Liver (tissue), 9 donors: ENCODE measurements around the gene RAD51B. TPM values are rescaled to one million over a fixed set of nuclear protein-coding genes. Genes with fewer than 3 reads are reported as not detected.

ENCODE experiments used
- DNase-seq: peaks from one replicate; pipeline ENCODE4 v3.0.0-alpha.2; 2017; ENCODE audit warnings: low spot score
- H3K27ac ChIP-seq, 2 donors: one replicate each; pipeline ENCODE4 v1.7.0; 2013; ENCODE audit warnings: inconsistent platforms in 2 of 2, low read length in 2 of 2, control low read depth in 1 of 2, low read depth in 1 of 2, mild to moderate bottlenecking in 1 of 2
- H3K27me3 ChIP-seq, 4 donors: one replicate each; pipeline versions ENCODE4 v1.6.1 to v1.7.0; 2013; ENCODE audit warnings: low read length in 3 of 4, inconsistent platforms in 1 of 4, mild to moderate bottlenecking in 1 of 4, moderate library complexity in 1 of 4; ENCODE audit not compliant: control insufficient read depth in 4 of 4, insufficient read depth in 4 of 4
- H3K36me3 ChIP-seq, 4 donors: one replicate each; pipeline versions ENCODE4 v1.6.1 to v1.7.0; 2013; ENCODE audit warnings: low read length in 3 of 4, mild to moderate bottlenecking in 3 of 4, low read depth in 1 of 4, moderate library complexity in 1 of 4; ENCODE audit not compliant: control insufficient read depth in 4 of 4, insufficient read depth in 3 of 4
- H3K4me1 ChIP-seq, 4 donors: one replicate each; pipeline versions ENCODE4 v1.6.1 to v1.7.0; 2013; ENCODE audit warnings: low read length in 3 of 4, mild to moderate bottlenecking in 3 of 4, moderate library complexity in 1 of 4; ENCODE audit not compliant: control insufficient read depth in 4 of 4, insufficient read depth in 4 of 4
- H3K4me3 ChIP-seq, 3 donors: one replicate each; pipeline versions ENCODE4 v1.6.1 to v1.7.0; 2013; ENCODE audit warnings: low read length in 3 of 3, control low read depth in 1 of 3, low read depth in 1 of 3, mild to moderate bottlenecking in 1 of 3
- H3K9ac ChIP-seq, 2 donors: one replicate each; pipeline ENCODE4 v1.7.0; 2013; ENCODE audit warnings: low read length in 2 of 2, mild to moderate bottlenecking in 2 of 2, moderate library complexity in 2 of 2, control low read depth in 1 of 2, low read depth in 1 of 2
- H3K9me3 ChIP-seq, 4 donors: one replicate each; pipeline versions ENCODE4 v1.6.1 to v1.7.0; 2013; ENCODE audit warnings: low read length in 3 of 4; ENCODE audit not compliant: control insufficient read depth in 4 of 4
- EGR1 ChIP-seq, 2 donors: IDR thresholded peaks; 2 replicates each; pipeline ENCODE4 v1.6.1; 2016 to 2018; ENCODE audit warnings: antibody characterized with exemption in 2 of 2, low read depth in 2 of 2
- FOXA1 ChIP-seq: IDR thresholded peaks from 2 replicates; pipeline ENCODE4 v1.6.1; 2016; ENCODE audit warnings: antibody characterized with exemption
- FOXA2 ChIP-seq: IDR thresholded peaks from 2 replicates; pipeline ENCODE4 v1.6.1; 2016; ENCODE audit warnings: antibody characterized with exemption
- GABPA ChIP-seq, 2 donors: IDR thresholded peaks in 1 of 2; conservative IDR thresholded peaks in 1 of 2; 2 replicates each; pipeline ENCODE4 v1.6.1; 2016; ENCODE audit warnings: antibody characterized with exemption in 2 of 2, mild to moderate bottlenecking in 1 of 2, moderate library complexity in 1 of 2
- HNF4A ChIP-seq, 2 donors: conservative IDR thresholded peaks; 2 replicates each; pipeline ENCODE4 v1.6.1; 2016; ENCODE audit warnings: antibody characterized with exemption in 2 of 2, mild to moderate bottlenecking in 2 of 2
- HNF4G ChIP-seq: IDR thresholded peaks from 2 replicates; pipeline ENCODE4 v1.6.1; 2016; ENCODE audit warnings: antibody characterized with exemption
- JUND ChIP-seq, 2 donors: IDR thresholded peaks; 2 replicates each; pipeline ENCODE4 v1.6.1; 2016; ENCODE audit warnings: antibody characterized with exemption in 2 of 2
- NR2F2 ChIP-seq: IDR thresholded peaks from 2 replicates; pipeline ENCODE4 v1.6.1; 2016; ENCODE audit warnings: antibody characterized with exemption
- RAD21 ChIP-seq, 2 donors: IDR thresholded peaks; 2 replicates each; pipeline ENCODE4 v1.6.1; 2016; ENCODE audit warnings: antibody characterized with exemption in 2 of 2, mild to moderate bottlenecking in 2 of 2
- RXRA ChIP-seq, 2 donors: IDR thresholded peaks; 2 replicates each; pipeline ENCODE4 v1.6.1; 2017 to 2018; ENCODE audit warnings: antibody characterized with exemption in 2 of 2, mild to moderate bottlenecking in 1 of 2
- SP1 ChIP-seq: IDR thresholded peaks from 2 replicates; pipeline ENCODE4 v1.6.1; 2018; ENCODE audit warnings: antibody characterized with exemption, mild to moderate bottlenecking
- TAF1 ChIP-seq: conservative IDR thresholded peaks from 2 replicates; pipeline ENCODE4 v1.6.1; 2016; ENCODE audit warnings: antibody characterized with exemption, mild to moderate bottlenecking
- YY1 ChIP-seq: IDR thresholded peaks from 2 replicates; pipeline ENCODE4 v1.6.1; 2016; ENCODE audit warnings: antibody characterized with exemption, mild to moderate bottlenecking
- WGBS: extraction: QIAGEN DNeasy Blood & Tissue Kit; methylation state at CpG from one replicate; pipeline ENCODE4 v1.1.7; 2013; 5-methylcytosine and 5-hydroxymethylcytosine counted together
- polyA plus RNA-seq, 2 donors: library from polyadenylated mRNA; stranded (reverse) in 1 of 2; unstranded in 1 of 2; fragments of 200-250 nt in 1 of 2; fragments of >200 nt in 1 of 2; fragmentation: Nextera tagmentation in 1 of 2; extraction: Ambion mirVana in 1 of 2; gene quantifications; one replicate each; pipeline versions ENCODE4 v1.2.1 to v1.2.3, GENCODE V29; 2013 to 2015
- total RNA-seq, 2 donors: library from RNA; depleted of rRNA; stranded (reverse); fragments of >200 nt; gene quantifications; one replicate each; pipeline ENCODE4 v1.2.3, GENCODE V29; 2014
- TF ChIP-seq, protein P1 (sequence below): IDR thresholded peaks from 2 replicates; pipeline ENCODE4 v1.6.1; 2016; ENCODE audit warnings: antibody characterized with exemption
- TF ChIP-seq, protein P2 (sequence below): fragments of 150-350 bp; IDR thresholded peaks from 2 replicates; pipeline ENCODE4 v1.5.1; 2017; ENCODE audit warnings: improper control_type of control experiment, low read depth, low read length; ENCODE audit not compliant: missing input control
- TF ChIP-seq, protein P3 (sequence below): IDR thresholded peaks from 2 replicates; pipeline ENCODE4 v1.6.1; 2016; ENCODE audit warnings: antibody characterized with exemption
- TF ChIP-seq, protein P4 (sequence below): IDR thresholded peaks from 2 replicates; pipeline ENCODE4 v1.6.1; 2016; ENCODE audit warnings: antibody characterized with exemption, mild to moderate bottlenecking
- TF ChIP-seq, protein P5 (sequence below): IDR thresholded peaks from 2 replicates; pipeline ENCODE4 v1.6.1; 2016; ENCODE audit warnings: antibody characterized with exemption
- donor health status: healthy.
- donor health status: healthy.
- donor health status: healthy.
- donor health status: healthy.
- donor health status: healthy.

RAD51B gene
- total and polyA plus RNA-seq, 4 donors: 0.81 to 12.9 (median 2.4) TPM

DNA sequence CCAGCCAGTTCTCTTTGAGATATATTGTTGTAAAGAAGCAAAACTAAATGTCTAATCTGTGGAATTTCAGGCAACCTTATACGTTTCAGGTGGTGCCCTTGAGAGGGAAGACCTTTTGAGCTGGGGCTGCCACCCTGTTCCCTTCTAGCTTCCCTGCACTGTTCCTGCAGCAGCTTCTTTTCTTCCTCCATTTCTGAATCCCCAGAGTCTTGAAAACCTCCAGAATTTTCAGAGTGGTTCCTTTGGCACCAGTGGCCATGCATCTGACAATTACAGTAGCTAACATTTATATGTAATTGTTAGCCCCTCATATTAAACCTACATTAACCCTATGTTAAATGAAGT, 702.0 kb downstream of the RAD51B start:
- H3K4me1 ChIP-seq: peaks cover 19 to 51% (median 40%) of the 10 kb centered on the region in 4 donors
- H3K4me3 ChIP-seq: no peak overlapping the region
- peak overlapping the region; percentile 66 to 76 for H3K27ac ChIP-seq
- TF ChIP-seq HNF4A (conservative IDR thresholded peaks at IDR 0.05): no peak
- no peak for TF ChIP-seq YY1
- H3K36me3 ChIP-seq: no peaks in the 10 kb centered on the region
- no peak for DNase-seq
- H3K9ac ChIP-seq: peak overlapping the region in 1 of 2 donors; percentile 36
- H3K9me3 ChIP-seq: no peaks in the 10 kb centered on the region
- WGBS: 20% methylated on average over 1 of the region's 1 CpG
- H3K27me3 ChIP-seq: no peaks in the 10 kb centered on the region

DNA sequence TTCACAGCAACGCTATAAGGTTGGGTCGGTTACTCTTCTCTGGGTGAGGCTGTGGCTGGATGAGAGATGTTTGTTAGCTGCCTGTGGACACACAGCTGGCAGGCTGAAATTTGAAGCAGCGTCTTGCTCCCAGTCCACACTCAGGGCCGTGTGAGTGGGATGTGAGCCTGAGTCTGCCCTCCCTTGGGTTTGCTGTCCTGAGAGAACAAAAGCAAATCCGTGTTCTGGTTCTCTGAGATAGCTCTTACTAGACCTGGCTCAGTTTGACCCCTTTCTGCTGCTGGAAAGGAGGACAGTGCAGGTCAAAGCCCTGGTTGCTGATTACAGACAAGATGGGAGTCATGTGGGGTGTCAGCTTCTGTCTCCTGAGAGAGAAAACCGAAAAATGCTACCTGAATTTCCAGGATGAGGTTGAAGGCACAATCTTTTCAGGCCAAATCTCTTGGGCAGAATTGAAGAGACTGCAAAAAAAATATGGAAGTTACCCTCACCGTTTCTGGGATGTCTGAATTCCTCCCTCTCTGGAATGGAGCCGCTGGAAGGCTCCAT, 702.5 kb downstream of the RAD51B start:
- Histone ChIP-seq H3K27me3 (no peaks in the 10 kb centered on the region), H3K4me1 (peaks cover 20 to 57% (median 43%) of the 10 kb centered on the region in 4 donors), H3K27ac (peak overlapping the region; percentile 66 to 76), H3K4me3 (no peak overlapping the region), H3K36me3 (no peaks in the 10 kb centered on the region), H3K9me3 (no peaks in the 10 kb centered on the region), H3K9ac (no peak overlapping the region)
- DNase-seq: no peak
- TF ChIP-seq RXRA (IDR thresholded peaks at IDR 0.05): peak; percentile 3 to 27
- TF ChIP-seq, protein P1, sequence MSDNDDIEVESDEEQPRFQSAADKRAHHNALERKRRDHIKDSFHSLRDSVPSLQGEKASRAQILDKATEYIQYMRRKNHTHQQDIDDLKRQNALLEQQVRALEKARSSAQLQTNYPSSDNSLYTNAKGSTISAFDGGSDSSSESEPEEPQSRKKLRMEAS: no peak
- WGBS: 63% methylated on average over 8 of the region's 8 CpGs

DNA sequence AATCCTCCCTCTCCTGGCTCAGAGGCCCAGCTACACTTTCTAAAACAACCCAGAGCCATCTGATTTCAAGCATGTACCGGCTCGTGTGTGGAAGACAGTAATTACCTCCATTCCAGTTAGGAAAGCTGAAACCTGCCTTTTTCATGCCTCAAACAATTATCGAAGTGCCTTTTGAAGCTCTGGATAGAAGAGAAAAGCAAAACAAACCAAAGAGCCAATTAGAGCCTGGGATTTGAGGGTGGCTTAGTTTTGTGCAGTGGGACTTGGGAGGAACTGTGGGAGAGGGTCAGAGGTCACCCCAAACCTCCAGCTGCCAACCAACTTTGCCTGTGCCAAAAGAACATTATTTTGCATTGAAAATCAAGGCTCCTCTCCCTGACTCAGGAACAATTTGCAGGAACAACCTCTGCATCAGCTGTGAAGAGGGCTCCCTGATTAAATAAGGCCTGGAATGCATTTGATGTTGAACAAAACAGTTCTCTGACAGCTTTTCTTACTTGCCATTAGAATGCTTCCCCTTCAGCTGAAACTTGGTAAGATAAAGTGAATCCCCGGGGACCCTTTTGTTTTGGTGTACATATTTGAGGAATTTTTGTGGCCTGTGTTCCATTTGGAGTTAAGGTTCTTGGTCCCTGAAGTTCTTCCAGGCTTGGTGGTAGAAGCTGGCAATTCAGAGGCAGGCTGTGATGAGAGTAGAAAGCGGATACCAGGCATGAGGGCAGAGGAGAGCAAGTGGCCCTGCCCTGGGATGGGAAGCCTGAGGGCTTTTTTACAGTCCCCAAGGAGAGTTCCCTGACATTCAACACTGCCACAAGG, 703.1 kb downstream of the RAD51B start:
- Histone ChIP-seq H3K4me3 (no peak overlapping the region), H3K27ac (peak overlapping the region; percentile 66 to 76), H3K9ac (peak overlapping the region in 1 of 2 donors; percentile 9), H3K36me3 (no peaks in the 10 kb centered on the region), H3K9me3 (no peaks in the 10 kb centered on the region), H3K4me1 (peaks cover 23 to 62% (median 45%) of the 10 kb centered on the region in 4 donors), H3K27me3 (no peaks in the 10 kb centered on the region)
- no peak for DNase-seq
- no peak for TF ChIP-seq FOXA1
- TF ChIP-seq HNF4A (conservative IDR thresholded peaks at IDR 0.05): peak; percentile 7 to 11
- no peak for TF ChIP-seq GABPA (IDR thresholded peaks at IDR 0.05 in 1 of 2, conservative IDR thresholded peaks at IDR 0.05 in 1 of 2)
- TF ChIP-seq RAD21 (IDR thresholded peaks at IDR 0.05): peak in 1 of 2 donors; percentile 13
- TF ChIP-seq, protein P2, sequence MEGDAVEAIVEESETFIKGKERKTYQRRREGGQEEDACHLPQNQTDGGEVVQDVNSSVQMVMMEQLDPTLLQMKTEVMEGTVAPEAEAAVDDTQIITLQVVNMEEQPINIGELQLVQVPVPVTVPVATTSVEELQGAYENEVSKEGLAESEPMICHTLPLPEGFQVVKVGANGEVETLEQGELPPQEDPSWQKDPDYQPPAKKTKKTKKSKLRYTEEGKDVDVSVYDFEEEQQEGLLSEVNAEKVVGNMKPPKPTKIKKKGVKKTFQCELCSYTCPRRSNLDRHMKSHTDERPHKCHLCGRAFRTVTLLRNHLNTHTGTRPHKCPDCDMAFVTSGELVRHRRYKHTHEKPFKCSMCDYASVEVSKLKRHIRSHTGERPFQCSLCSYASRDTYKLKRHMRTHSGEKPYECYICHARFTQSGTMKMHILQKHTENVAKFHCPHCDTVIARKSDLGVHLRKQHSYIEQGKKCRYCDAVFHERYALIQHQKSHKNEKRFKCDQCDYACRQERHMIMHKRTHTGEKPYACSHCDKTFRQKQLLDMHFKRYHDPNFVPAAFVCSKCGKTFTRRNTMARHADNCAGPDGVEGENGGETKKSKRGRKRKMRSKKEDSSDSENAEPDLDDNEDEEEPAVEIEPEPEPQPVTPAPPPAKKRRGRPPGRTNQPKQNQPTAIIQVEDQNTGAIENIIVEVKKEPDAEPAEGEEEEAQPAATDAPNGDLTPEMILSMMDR: no peak
- no peak for TF ChIP-seq EGR1 (IDR thresholded peaks at IDR 0.05; ENCODE audit: low read depth in 2 of 2)
- TF ChIP-seq, protein P1: no peak
- TF ChIP-seq FOXA2: no peak
- TF ChIP-seq RXRA (IDR thresholded peaks at IDR 0.05): no peak
- TF ChIP-seq, protein P3, sequence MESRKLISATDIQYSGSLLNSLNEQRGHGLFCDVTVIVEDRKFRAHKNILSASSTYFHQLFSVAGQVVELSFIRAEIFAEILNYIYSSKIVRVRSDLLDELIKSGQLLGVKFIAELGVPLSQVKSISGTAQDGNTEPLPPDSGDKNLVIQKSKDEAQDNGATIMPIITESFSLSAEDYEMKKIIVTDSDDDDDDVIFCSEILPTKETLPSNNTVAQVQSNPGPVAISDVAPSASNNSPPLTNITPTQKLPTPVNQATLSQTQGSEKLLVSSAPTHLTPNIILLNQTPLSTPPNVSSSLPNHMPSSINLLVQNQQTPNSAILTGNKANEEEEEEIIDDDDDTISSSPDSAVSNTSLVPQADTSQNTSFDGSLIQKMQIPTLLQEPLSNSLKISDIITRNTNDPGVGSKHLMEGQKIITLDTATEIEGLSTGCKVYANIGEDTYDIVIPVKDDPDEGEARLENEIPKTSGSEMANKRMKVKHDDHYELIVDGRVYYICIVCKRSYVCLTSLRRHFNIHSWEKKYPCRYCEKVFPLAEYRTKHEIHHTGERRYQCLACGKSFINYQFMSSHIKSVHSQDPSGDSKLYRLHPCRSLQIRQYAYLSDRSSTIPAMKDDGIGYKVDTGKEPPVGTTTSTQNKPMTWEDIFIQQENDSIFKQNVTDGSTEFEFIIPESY: no peak
- TF ChIP-seq, protein P4, sequence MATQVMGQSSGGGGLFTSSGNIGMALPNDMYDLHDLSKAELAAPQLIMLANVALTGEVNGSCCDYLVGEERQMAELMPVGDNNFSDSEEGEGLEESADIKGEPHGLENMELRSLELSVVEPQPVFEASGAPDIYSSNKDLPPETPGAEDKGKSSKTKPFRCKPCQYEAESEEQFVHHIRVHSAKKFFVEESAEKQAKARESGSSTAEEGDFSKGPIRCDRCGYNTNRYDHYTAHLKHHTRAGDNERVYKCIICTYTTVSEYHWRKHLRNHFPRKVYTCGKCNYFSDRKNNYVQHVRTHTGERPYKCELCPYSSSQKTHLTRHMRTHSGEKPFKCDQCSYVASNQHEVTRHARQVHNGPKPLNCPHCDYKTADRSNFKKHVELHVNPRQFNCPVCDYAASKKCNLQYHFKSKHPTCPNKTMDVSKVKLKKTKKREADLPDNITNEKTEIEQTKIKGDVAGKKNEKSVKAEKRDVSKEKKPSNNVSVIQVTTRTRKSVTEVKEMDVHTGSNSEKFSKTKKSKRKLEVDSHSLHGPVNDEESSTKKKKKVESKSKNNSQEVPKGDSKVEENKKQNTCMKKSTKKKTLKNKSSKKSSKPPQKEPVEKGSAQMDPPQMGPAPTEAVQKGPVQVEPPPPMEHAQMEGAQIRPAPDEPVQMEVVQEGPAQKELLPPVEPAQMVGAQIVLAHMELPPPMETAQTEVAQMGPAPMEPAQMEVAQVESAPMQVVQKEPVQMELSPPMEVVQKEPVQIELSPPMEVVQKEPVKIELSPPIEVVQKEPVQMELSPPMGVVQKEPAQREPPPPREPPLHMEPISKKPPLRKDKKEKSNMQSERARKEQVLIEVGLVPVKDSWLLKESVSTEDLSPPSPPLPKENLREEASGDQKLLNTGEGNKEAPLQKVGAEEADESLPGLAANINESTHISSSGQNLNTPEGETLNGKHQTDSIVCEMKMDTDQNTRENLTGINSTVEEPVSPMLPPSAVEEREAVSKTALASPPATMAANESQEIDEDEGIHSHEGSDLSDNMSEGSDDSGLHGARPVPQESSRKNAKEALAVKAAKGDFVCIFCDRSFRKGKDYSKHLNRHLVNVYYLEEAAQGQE: no peak
- no peak for TF ChIP-seq JUND (IDR thresholded peaks at IDR 0.05)
- TF ChIP-seq HNF4G: no peak
- TF ChIP-seq TAF1: no peak
- TF ChIP-seq NR2F2: peak; percentile 62
- TF ChIP-seq SP1: no peak
- TF ChIP-seq, protein P5, sequence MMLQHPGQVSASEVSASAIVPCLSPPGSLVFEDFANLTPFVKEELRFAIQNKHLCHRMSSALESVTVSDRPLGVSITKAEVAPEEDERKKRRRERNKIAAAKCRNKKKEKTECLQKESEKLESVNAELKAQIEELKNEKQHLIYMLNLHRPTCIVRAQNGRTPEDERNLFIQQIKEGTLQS: no peak
- peak; percentile 48 for TF ChIP-seq YY1
- 73% methylated on average over 5 of the region's 5 CpGs for WGBS
